HG03066 (cell line): Measurements from ENCODE around the gene PUS7.
"Not testable (repeated sequence)": the region's sequence is repeated elsewhere in the genome, so short reads cannot be mapped to it uniquely, and the experiment has no call there.

Source experiments
- ATAC-seq: cut with Tn5 transposase; IDR thresholded peaks from one replicate; pipeline ENCODE4 v1.9.1; 2021; ENCODE audit warnings: low read depth; ENCODE audit not compliant: unreplicated experiment

PUS7 gene

GRCh38 chr7:105450177-105450861 lies 71.8 kb downstream of the PUS7 start:
- ATAC-seq: no peak

GRCh38 chr7:105448181-105448580 lies 73.9 kb downstream of the PUS7 start:
- ATAC-seq: no peak

- ATAC-seq: no peak
Measured at GRCh38 chr7:105444342-105444987, 77.6 kb downstream of the PUS7 start.

DNA sequence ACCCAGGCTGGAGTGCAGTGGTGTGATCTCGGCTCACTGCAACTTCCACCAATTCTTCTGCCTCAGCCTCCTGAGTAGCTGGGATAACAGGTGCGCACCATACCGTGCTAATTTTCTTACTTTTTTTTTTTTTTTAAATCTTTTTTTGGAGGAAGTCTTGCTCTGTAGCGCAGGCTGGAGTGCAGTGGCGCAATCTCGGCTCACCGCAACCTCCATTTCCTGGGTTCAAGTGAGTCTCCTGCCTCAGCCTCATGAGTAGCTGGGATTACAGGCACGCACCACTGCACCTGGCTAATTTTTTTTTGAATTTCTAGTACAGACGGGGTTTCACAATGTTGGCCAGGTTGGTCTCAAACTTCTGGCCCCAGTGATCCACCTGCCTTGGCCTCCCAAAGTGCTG lies 79.9 kb downstream of the PUS7 start:
- ATAC-seq: not testable (repeated sequence)

DNA sequence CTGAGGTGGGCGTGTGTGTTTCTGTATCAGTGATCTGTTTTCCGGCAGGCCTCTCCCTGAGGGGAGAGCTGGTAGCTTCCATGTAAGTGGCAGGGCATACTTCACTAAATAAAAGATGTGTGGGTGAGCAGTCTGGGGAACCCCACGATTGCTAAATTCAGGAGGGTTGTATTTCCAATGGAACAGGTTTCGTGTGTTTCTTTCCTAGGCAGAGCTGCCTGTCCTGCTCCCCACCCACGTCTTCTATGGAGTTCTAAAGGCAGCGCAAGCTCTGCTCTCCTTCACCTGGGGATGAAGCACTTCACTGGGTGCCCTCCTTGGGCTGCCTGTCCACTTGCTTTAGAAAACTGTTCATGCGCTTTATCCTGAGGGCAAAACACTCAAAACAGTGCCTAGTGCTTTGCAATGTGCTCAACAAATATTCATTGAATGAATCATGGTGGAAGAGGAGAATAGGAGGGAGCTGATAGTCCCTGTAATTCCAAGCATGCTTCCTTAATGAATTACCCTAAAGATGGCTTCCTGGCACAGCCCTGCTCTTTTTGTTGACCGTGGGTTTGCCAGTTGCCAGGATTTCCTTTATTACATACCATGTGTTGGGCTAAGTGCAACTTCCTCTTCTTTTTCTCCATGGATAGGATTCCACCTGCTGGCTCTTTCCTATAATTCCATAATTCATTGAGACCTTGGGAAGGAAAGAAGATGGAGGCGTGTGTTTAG lies 82.7 kb downstream of the PUS7 start:
- no peak for ATAC-seq

DNA sequence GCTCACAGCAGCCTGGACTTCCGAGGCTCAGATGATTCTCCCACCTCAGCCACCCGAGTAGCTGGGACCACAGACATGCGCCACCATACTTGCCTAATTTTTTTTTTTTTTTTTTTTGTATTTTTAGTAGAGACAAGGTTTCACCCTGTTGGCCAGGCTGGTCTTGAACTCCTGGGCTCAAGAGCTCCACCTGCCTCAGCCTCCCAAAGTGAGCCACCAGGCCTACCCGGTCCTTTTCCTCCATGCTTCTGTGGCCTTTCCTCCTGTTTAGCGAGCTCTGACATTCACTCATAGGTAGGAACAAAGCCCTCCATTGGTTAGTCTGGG lies 83.3 kb downstream of the PUS7 start:
- no peak for ATAC-seq

DNA sequence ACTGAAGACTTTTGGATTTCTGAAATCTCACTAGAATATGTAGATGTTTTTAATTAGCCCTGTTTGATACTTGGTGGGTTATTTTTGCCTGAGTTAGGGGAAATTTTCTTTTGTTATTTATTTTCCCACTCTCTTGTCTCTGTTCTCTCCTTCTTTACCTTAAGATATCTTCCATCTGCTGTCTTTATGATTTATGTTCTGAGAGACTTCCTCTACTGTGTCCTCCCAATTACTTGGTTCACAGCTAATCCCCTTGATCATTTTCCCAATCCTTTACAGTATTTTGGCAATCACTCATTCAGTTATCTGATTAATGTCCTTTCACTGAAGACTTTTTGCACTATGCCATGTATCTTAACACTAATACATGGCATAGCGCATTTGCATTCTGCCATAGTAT lies 83.8 kb downstream of the PUS7 start:
- ATAC-seq: no peak

DNA sequence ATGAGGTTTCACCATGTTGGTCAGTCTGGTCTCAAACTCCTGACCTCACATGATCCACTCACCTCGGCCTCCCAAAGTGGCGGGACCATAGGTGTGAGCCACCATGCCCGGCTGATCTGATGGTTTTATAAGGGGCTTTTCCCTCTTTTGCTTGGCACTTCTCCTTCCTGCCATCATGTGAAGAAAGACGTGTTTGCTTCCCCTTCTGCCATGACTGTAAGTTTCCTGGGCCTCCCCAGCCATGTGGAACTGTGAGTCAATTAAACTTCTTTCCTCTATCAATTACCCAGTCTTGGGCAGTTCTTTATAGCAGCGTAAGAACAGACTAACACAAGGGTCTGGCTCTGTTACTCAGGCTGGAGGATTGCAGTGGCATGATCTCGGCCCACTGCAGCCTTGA lies 84.7 kb downstream of the PUS7 start:
- not testable (repeated sequence) for ATAC-seq

DNA sequence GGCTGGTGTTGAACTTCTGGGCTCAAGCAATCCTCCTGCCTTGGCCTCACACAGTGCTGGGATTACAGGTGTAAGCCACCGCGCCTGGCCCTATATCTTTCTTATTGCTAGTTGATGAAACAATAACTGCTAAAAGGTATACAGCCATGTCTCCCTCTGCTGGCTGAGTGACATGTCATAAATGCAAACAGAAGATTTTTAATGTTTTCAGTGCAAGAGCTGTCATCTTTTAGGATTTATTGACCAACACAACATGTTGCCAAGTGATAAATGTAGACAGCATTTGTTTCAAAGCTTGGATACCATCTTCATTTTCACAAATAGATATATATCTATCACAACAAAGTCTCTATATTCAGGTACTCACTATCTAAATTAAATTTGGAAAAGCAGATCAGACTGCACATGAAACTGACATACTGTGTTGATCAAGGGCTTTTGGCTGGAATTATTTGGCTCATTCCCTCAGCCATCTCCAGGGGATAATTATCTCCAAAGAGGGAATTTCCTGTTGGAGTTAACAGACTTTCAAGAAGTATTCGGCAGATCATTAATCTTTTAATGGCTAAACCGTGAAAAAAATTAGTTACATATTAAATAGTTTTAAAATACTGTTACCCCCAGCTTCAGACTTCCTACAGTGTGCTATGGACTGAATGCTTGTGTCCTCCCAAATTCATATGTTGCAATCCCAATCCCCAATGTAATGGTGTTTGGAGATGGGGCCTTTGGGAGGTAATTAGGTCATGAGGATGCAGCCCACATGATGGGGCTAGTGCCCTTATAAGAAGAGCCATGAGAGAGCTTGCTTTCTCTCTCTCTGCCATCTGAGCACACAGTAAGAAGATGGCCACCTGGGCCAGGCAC lies 92.1 kb downstream of the PUS7 start:
- ATAC-seq: no peak

- no peak for ATAC-seq
Measured at GRCh38 chr7:105426606-105427146, 95.4 kb downstream of the PUS7 start.

- ATAC-seq: no peak
Measured at GRCh38 chr7:105423987-105424386, 98.1 kb downstream of the PUS7 start.

GRCh38 chr7:105413887-105414437 lies 108.1 kb downstream of the PUS7 start:
- no peak for ATAC-seq

GRCh38 chr7:105410774-105411173 lies 111.3 kb downstream of the PUS7 start:
- ATAC-seq: not testable (repeated sequence)

DNA sequence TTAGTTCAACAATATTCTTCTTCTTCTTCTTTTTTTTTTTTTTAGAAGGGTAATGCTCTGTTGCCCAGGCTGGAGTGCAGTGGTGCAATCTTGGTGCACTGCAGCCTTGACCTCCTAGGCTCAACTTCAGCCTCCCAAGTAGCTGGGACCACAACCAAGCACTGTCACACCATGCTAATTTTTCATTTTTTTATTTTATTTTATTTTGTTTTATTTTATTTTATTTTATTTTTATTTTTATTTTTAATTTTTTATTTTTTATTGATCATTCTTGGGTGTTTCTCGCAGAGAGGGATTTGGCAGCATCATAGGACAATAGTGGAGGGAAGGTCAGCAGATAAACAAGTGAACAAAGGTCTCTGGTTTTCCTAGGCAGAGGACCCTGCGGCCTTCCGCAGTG lies 112.3 kb downstream of the PUS7 start:
- not testable (repeated sequence) for ATAC-seq

GRCh38 chr7:105408791-105409410 lies 113.2 kb downstream of the PUS7 start:
- no peak for ATAC-seq
